ENCODE data around the gene ADAM30.
A peak's percentile ranks its signal among the peaks of the same experiment; 100 is the strongest.
"Not testable (repeated sequence)": the region's sequence is repeated elsewhere in the genome, so short reads cannot be mapped to it uniquely, and the experiment has no call there.

Gene ADAM30

GRCh38 chr1:119873135-119874015, 22.9 kb downstream of the ADAM30 start:
- no peak for DNase-seq

GRCh38 chr1:119871881-119872280, 24.4 kb downstream of the ADAM30 start:
- no peak for DNase-seq

GRCh38 chr1:119870917-119871596, 25.3 kb downstream of the ADAM30 start:
- DNase-seq = peak; percentile 17

- DNase-seq = no peak
These were observed 26.3 kb downstream of the ADAM30 start for GRCh38 chr1:119869995-119870394.

- DNase-seq = no peak
These were observed 28.1 kb downstream of the ADAM30 start for GRCh38 chr1:119868176-119868575.

- no peak for DNase-seq
These were observed 29.9 kb downstream of the ADAM30 start for GRCh38 chr1:119866451-119866850.

- no peak for DNase-seq
These were observed 30.7 kb downstream of the ADAM30 start for GRCh38 chr1:119865627-119866026.

GRCh38 chr1:119862276-119862675, 34.0 kb downstream of the ADAM30 start:
- DNase-seq = no peak

GRCh38 chr1:119861547-119861946, 34.8 kb downstream of the ADAM30 start:
- DNase-seq = no peak

GRCh38 chr1:119859647-119860046, 36.7 kb downstream of the ADAM30 start:
- DNase-seq = no peak

- DNase-seq = not testable (repeated sequence)
These were observed 37.6 kb downstream of the ADAM30 start for GRCh38 chr1:119858556-119859214.

- no peak for DNase-seq
These were observed 38.2 kb downstream of the ADAM30 start for GRCh38 chr1:119858126-119858525.

GRCh38 chr1:119853155-119853554, 43.2 kb downstream of the ADAM30 start:
- DNase-seq = no peak

- not testable (repeated sequence) for DNase-seq
These were observed 52.1 kb downstream of the ADAM30 start for GRCh38 chr1:119844206-119844605.
